Measurements from ENCODE around the gene CES2.

Gene CES2

DNA sequence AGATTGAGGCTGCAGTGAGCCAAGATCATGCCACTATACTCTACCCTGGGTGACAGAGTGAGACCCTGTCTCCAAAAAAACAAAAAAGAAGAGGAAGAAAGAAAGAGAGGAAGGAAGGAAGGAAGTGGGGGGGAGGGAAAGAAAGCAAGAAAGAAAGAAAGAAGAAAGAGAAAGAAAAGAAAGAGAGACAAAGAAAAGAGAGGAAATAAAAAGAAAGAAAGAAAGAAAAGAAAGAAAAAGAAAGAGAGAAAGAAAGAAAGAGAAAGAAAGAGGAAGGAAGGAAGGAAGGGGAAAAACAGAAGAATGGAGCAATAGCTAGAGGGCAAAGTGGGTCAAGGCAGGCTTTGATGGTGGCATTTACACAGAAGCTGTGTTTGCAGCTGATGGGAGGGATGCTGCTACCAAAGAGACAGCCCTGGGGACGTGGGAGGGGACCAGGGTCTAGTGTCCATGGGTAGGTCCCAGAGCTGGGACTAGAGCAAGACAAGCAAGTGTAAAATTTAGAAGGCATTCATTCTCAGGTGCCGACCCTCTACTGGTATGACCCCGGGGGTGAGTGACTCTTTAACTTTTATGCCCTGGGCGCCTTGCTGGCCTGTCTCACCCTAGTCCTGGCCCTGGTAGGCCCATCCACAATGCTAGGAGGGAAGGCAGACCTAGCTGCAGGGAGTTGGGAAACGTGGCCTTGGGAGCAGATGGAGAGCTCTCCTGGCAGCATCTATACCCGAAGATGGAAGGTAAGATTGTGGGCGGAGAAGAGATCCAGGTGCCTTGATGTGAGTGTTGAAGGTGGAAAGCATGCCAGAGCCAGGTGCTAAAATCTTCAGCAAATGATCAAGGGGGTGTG lies 23.8 kb downstream of the CES2 start:
- DNase-seq = no peak

GRCh38 chr16:66959704-66960161 lies 24.4 kb downstream of the CES2 start:
- no peak for DNase-seq

DNA sequence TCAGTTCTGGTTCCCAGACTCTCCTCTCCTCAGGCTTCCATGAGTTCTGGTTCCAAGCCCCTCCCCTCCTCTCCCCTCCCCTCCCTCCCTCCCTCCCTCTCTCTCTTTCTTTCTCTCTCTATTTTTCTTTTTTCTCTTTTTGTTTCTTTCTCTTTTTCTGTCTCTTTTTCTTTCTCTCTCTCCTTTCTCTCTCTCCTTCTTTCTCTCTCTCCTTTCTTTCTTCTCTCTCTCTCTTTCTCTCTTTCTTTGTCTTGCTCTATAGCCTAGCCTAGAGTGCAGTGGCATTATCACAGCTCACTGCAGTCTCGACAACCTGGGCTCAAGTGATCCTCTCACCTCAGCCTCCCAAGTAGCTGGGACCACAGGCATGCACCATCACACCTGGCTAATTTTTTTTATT lies 25.0 kb downstream of the CES2 start:
- no peak for DNase-seq

DNA sequence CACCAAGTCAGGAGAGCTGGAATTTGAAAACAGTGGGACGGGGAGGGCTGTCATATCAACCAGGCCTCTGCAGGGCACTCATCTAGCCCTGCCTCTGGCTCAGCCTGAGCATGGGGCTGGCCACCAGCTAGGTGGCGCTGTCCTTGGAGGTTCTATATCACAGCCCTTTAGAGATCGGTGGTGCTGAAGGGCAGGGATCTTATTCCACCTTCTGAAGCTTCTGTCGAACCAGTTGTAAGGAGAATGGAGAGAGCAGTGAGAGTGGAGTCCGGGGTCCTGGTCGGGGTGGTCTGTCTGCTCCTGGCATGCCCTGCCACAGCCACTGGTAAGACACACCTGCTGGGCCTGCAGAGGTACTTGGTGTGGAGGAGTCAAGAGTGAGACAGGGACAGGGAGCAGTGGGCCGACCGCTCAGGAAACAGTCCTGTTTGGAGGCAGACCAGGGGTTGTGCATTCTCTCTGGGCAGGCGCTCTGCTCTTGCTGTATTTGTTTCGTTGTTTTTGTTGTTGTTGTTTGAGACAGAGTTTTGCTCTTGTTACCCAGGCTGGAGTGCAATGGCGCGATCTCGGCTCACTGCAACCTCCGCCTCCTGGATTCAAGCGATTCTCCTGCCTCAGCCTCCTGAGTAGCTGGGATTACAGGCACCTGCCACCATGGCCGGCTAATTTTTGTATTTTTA lies 25.9 kb downstream of the CES2 start, which contains the start of gene CES3:
TSS of gene CES3 (plus strand) at position 202 of the 680 bp plus-strand sequence. CDS start at position 244, 42 bp downstream.
- DNase-seq = peak; percentile 65

GRCh38 chr16:66961914-66962313 lies 26.6 kb downstream of the CES2 start:
- no peak for DNase-seq

DNA sequence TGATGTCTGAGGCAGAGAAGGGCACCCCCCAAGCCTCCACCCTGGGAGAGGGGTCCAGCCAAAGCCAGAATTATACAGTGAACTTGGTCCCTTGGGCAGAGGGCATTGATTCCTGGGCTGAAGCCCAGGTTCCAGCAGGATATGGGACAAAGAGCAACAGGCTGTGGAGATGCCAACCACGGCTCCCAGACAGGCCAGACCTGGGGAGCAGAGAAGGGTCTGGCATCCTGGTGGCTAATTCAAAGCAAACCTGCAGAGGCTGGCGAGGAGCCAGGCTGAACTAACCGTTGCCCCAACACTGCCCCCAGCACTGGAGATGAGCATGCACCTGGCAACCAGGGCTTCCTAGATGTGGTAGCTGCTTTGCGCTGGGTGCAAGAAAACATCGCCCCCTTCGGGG lies 28.7 kb downstream of the CES2 start:
- DNase-seq = no peak

- DNase-seq = no peak
These were observed 33.5 kb downstream of the CES2 start for GRCh38 chr16:66968847-66969246.

- DNase-seq = no peak
These were observed 35.7 kb downstream of the CES2 start for GRCh38 chr16:66970775-66971720.

- DNase-seq = no peak
These were observed 37.7 kb downstream of the CES2 start for GRCh38 chr16:66972983-66973382.

DNA sequence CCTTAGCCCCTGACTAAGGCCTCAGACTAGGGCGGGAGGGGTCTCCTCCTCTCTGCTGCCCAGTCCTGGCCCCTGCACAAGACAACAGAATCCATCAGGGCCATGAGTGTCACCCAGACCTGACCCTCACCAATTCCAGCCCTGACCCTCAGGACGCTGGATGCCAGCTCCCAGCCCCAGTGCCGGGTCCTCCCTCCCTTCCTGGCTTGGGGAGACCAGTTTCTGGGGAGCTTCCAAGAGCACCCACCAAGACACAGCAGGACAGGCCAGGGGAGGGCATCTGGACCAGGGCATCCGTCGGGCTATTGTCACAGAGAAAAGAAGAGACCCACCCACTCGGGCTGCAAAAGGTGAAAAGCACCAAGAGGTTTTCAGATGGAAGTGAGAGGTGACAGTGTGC lies 38.4 kb downstream of the CES2 start:
- DNase-seq = no peak

DNA sequence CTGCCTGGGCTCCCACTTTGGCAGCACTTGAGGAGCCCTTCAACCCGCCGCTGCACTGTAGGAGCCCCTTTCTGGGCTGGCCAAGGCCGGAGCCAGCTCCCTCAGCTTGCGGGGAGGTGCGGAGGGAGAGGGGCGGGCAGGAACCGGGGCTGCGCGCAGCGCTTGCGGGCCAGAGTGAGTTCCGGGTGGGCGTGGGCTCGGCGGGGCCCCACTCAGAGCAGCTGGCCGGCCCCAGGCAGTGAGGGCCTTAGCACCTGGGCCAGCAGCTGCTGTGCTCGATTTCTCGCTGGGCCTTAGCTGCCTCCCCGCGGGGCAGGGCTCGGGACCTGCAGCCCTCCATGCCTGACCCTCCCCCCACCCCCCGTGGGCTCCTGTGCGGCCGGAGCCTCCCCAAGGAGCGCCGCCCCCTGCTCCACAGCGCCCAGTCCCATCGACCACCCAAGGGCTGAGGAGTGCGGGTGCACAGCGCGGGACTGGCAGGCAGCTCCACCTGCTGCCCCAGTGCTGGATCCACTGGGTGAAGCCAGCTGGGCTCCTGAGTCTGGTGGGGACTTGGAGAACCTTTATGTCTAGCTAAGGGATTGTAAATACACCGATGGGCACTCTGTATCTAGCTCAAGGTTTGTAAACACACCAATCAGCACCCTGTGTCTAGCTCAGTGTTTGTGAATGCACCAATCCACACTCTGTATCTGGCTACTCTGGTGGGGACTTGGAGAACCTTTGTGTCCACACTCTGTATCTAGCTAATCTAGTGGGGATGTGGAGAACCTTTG lies 39.0 kb downstream of the CES2 start:
- peak; percentile 13 for DNase-seq

DNA sequence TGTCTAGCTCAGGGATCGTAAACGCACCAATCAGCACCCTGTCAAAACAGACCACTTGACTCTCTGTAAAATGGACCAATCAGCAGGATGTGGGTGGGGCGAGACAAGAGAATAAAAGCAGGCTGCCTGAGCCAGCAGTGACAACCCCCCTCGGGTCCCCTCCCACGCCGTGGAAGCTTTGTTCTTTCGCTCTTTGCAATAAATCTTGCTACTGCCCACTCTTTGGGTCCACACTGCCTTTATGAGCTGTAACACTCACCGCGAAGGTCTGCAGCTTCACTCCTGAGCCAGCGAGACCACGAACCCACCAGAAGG lies 39.6 kb downstream of the CES2 start:
- peak; percentile 23 for DNase-seq

- no peak for DNase-seq
These were observed 40.1 kb downstream of the CES2 start for GRCh38 chr16:66975302-66975893.

- no peak for DNase-seq
These were observed 41.4 kb downstream of the CES2 start for GRCh38 chr16:66976746-66977145.

DNA sequence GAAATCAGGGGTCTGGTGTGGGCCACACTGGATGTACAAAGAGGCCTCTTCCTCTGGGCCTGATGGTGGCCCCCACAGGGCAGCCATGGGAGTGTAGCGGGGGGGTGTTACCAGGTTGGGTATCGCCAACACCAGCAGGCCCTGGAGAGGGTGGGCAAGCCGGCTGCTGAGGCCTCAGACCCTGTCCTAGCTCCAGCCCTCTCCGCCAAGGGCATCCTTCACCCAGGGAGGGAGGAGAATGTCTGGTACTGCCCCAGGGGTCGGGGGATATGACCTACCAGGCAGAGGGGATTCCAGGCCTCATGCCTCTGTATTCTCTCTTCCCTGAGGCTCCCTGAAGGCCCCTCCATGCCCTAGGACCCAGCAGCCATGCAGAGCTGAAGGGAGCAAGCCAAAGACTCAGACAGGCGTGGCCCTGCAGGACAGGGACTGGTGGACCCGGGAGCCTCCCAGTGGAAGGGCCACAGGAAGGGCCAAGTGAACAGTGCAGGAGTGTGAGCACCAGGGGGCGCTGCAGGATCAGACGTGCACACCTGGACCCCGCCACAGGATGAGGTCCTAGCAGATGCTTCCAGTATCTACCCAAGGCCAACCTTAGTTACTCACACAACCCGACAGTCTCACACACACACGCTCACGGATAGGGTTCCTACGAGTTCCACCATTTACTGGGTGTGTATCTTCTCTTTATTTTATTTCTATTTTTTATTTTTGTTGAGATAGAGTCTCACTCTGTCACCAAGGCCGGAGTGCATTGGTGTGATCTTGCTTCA lies 42.2 kb downstream of the CES2 start:
- peak; percentile 68 for DNase-seq

DNA sequence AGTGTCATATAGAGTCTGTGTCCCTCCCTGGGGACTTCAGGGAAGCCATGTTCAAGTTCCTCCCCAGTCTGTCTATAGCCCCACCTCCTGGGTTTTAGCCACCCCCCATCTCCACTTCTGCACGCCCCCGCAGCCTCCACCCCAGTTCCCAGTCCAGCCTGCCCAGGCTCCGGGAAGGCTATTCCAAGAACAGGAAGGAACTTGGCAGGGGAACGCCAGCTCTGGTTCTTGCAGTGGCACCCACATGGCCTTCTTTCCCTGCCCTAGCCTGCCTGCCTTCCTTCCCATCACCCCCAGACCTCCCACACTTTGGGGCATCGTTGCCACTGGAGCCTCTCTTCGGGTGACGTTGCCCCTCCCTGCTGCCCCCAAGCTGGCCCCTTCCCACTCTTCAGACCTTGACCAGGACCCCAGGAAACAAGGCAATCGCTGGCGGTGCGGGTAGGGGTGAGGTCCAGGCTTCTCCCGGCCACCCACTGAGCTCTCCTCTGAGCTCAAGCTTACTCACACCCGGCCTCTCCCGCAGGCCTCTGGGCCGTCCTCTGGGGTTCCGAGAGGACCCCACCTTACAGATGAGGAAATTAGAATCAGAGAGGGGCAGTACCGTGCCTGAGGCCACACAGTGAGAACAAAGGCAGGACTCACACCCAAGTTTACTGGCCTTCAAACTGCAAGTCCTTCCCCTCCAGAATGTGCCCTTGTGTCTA lies 43.8 kb downstream of the CES2 start:
- DNase-seq = no peak

DNA sequence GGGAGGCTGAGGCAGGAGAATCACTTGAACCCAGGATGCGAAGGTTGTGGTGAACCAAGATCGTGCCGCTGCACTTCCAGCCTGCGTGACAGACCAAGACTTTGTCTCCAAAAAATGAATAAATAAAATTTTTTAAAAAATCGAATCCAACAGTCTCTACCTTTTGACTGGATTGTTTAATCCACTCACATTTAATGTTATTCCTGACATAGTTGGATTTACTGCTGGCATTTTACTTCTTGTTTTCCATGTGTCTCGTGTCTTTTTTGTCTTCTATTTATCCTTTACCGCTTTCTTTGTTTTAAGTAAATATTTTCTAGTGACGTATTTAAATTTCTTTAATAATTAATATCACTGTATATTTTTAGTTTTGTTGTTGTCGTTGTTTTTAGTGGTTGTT lies 47.7 kb downstream of the CES2 start:
- no peak for DNase-seq

DNA sequence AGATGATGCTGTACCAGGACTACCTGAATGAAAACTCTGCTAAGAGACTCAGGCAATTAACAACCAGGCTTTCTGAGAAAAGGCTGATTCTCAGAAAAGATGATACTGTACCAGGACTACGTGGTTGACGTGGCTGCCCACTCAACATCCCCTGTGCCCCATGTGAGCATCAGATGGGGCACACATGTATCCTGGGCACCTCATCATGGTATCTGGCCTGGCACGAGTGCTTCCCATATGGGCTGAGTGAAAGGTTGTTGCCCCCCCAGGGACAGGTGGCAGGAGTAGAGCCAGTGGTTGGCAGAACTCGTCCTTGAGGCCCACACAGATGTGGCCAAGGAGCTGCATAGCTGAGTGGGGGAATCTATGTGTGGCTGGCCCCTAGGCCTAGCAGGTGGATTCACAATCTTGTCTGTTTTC lies 49.6 kb downstream of the CES2 start:
- no peak for DNase-seq

DNA sequence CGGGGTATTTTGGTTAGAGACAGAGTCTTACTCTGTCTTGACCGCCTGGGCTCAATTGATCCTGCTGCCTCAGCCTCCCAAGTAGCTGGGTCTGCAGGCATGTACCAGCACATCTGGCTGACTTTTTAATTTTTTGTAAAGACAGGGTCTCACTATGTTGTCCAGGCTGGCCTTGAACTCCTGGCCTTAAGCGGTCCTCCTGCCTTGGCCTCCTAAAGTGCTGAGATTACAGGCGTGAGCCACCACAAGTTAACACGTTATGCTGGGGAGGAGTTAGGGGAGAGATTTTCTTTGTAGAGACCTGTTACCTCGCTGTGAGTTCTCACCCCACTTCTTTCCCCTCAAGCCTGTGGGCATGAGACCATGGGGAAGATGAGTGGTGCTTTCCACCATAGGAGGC lies 51.2 kb downstream of the CES2 start:
- DNase-seq = no peak

DNA sequence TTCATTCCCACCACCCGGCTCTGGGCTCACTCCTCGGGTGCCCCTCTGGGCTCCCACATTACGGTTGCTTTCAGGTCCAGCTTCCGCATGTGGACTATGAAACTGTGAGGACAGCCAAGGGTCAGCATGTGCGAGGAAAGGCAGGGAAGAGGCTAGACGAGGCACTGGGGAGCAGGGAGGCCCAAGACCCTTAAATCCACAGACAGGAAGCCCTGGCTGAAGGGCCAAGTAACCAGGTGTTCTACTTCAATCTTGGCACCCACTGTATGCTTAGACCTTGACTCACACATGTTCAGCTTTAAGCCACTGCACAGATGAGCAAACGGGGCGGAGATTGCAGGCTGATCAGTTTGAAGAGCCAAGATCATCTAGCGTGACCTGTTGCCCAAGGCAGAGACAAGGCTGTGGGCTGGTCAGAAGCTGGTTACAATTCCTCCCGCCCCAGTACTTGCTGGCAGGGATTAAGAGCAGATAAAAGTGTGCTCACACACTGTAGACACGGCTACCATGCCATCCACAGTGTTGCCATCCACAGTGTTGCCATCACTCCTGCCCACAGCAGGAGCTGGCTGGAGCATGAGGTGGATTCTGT lies 53.0 kb downstream of the CES2 start, which contains the start of gene CES4A:
TSS of gene CES4A (plus strand) at position 393 of the 592 bp plus-strand sequence. CDS start at position 577, 184 bp downstream.
- no peak for DNase-seq

Data from NCI-H146 (cell line).